EH (cell line): Measurements from ENCODE around the gene DAB2.

Experiments
- DNase-seq: peaks from one replicate; pipeline ENCODE4 v3.0.0-alpha.2; 2015; ENCODE audit warnings: low read depth

DAB2 gene

GRCh38 chr5:39381376-39381775 is 43.4 kb downstream of the DAB2 start:
- DNase-seq: no peak

GRCh38 chr5:39379693-39380092 is 45.1 kb downstream of the DAB2 start:
- no peak for DNase-seq

- no peak for DNase-seq
Measured at GRCh38 chr5:39377613-39378012, 47.2 kb downstream of the DAB2 start.

- DNase-seq: peak; percentile 63
Measured at GRCh38 chr5:39376293-39376714, 48.5 kb downstream of the DAB2 start.

- no peak for DNase-seq
Measured at GRCh38 chr5:39373791-39374190, 51.0 kb downstream of the DAB2 start.

- DNase-seq: no peak
Measured at GRCh38 chr5:39371367-39371635, 53.5 kb downstream of the DAB2 start.

GRCh38 chr5:39370555-39371366 is 54.0 kb downstream of the DAB2 start:
- no peak for DNase-seq

GRCh38 chr5:39369123-39369815 is 55.5 kb downstream of the DAB2 start:
- no peak for DNase-seq

GRCh38 chr5:39368116-39368515 is 56.7 kb downstream of the DAB2 start:
- no peak for DNase-seq

GRCh38 chr5:39367711-39368110 is 57.1 kb downstream of the DAB2 start:
- DNase-seq: no peak

GRCh38 chr5:39364367-39364766 is 60.4 kb downstream of the DAB2 start, which contains the start of gene C9:
Gene C9, minus strand, starts transcription at chr5:39364495. Its CDS starts 31 bp downstream, at chr5:39364464.
- DNase-seq: no peak

GRCh38 chr5:39363217-39363616 is 61.6 kb downstream of the DAB2 start:
- DNase-seq: no peak

GRCh38 chr5:39362646-39363045 is 62.1 kb downstream of the DAB2 start:
- no peak for DNase-seq

GRCh38 chr5:39361306-39361705 is 63.5 kb downstream of the DAB2 start:
- no peak for DNase-seq

- DNase-seq: no peak
Measured at GRCh38 chr5:39360471-39361111, 64.2 kb downstream of the DAB2 start.

- peak; percentile 34 for DNase-seq
Measured at GRCh38 chr5:39356263-39356662, 68.5 kb downstream of the DAB2 start.

GRCh38 chr5:39355324-39355723 is 69.5 kb downstream of the DAB2 start:
- DNase-seq: peak; percentile 46

- no peak for DNase-seq
Measured at GRCh38 chr5:39353717-39354399, 70.9 kb downstream of the DAB2 start.

GRCh38 chr5:39352951-39353350 is 71.8 kb downstream of the DAB2 start:
- no peak for DNase-seq

GRCh38 chr5:39352170-39352569 is 72.6 kb downstream of the DAB2 start:
- no peak for DNase-seq

GRCh38 chr5:39349484-39349883 is 75.3 kb downstream of the DAB2 start:
- no peak for DNase-seq

GRCh38 chr5:39342460-39342859 is 82.3 kb downstream of the DAB2 start:
- no peak for DNase-seq

GRCh38 chr5:39341896-39342295 is 82.9 kb downstream of the DAB2 start:
- no peak for DNase-seq
